ENCODE measurements around the gene PSAT1. TPM values are rescaled to one million over a fixed set of nuclear protein-coding genes. Genes with fewer than 3 reads are reported as not detected.

PSAT1 gene
- total RNA-seq: 90.3 and 118 TPM in 2 replicates

GRCh38 chr9:78296893-78297671, at the start of gene PSAT1:
Gene PSAT1, plus strand, starts transcription at chr9:78297125. Its CDS starts 86 bp downstream, at chr9:78297211.

Other genes with a start within 250 kb of the PSAT1 start
- gene CEP78, start 61.0 kb upstream of the PSAT1 start, total RNA-seq: 11.6 and 22.9 TPM in 2 replicates

All from smooth muscle cell of the umbilical artery (primary cell).